Measurements from ENCODE around the gene TAS1R2.
"Not testable (repeated sequence)": the region's sequence is repeated elsewhere in the genome, so short reads cannot be mapped to it uniquely, and the experiment has no call there.

The TAS1R2 gene

GRCh38 chr1:18840145-18840544 lies 19.3 kb downstream of the TAS1R2 start:
- H3K4me3 ChIP-seq (ENCODE audit: low read depth, low read length): no peak overlapping the region
- TF ChIP-seq, protein P1, sequence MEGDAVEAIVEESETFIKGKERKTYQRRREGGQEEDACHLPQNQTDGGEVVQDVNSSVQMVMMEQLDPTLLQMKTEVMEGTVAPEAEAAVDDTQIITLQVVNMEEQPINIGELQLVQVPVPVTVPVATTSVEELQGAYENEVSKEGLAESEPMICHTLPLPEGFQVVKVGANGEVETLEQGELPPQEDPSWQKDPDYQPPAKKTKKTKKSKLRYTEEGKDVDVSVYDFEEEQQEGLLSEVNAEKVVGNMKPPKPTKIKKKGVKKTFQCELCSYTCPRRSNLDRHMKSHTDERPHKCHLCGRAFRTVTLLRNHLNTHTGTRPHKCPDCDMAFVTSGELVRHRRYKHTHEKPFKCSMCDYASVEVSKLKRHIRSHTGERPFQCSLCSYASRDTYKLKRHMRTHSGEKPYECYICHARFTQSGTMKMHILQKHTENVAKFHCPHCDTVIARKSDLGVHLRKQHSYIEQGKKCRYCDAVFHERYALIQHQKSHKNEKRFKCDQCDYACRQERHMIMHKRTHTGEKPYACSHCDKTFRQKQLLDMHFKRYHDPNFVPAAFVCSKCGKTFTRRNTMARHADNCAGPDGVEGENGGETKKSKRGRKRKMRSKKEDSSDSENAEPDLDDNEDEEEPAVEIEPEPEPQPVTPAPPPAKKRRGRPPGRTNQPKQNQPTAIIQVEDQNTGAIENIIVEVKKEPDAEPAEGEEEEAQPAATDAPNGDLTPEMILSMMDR (conservative IDR thresholded peaks at IDR 0.05; ENCODE audit: low read depth, low read length): no peak
- no peak for DNase-seq (ENCODE audit: low read depth)

- peak; percentile 4 for DNase-seq (ENCODE audit: low read depth)
- no peak overlapping the region for H3K4me3 ChIP-seq (ENCODE audit: low read depth, low read length)
- TF ChIP-seq, protein P1 (conservative IDR thresholded peaks at IDR 0.05; ENCODE audit: low read depth, low read length): no peak
These were observed 22.8 kb downstream of the TAS1R2 start for GRCh38 chr1:18836654-18837053.

DNA sequence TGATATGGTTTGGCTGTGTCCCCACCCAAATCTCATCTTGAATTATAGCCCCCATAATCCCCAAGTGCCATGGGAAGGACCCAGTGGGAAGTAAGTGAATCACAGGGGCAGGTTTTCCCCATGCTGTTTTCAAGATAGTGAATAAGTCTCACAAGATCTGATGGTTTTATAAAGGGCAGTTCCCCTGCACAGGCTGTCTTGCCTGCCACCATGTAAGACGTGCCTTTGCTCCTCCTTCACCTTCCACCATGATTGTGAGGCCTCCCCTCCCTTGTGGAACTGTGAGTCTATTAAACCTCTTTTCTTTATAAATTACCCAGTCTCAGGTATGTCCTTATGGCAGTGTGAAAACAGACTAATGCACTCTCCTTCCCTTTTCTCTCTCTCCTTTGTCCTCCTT lies 27.1 kb downstream of the TAS1R2 start:
- DNase-seq (ENCODE audit: low read depth); H3K4me3 ChIP-seq (ENCODE audit: low read depth, low read length): not testable (repeated sequence)

DNA sequence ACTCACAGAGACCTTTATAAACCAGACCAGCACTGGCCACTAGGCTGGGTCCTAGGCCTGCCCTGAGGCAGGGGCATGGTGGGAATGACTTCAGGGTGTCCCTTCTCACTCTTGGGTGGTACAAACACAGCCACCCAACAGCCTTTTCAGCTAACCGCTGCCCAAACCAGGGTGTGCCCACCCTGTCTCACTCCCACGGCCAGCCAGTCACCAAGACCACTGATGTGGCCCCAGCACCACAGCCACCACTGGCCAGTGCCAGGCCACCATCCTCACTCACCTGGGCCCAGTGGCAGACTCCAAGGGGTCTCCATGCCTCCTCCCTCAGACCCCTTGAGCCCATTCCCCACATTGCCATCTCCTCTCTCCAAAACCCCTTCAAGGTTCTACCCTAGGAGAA lies 27.8 kb downstream of the TAS1R2 start:
- no peak for DNase-seq (ENCODE audit: low read depth)
- H3K4me3 ChIP-seq (ENCODE audit: low read depth, low read length): no peak overlapping the region
- TF ChIP-seq, protein P1 (conservative IDR thresholded peaks at IDR 0.05; ENCODE audit: low read depth, low read length): no peak

- DNase-seq (ENCODE audit: low read depth): no peak
- H3K4me3 ChIP-seq (ENCODE audit: low read depth, low read length): no peak overlapping the region
- TF ChIP-seq, protein P1 (conservative IDR thresholded peaks at IDR 0.05; ENCODE audit: low read depth, low read length): no peak
These were observed 28.9 kb downstream of the TAS1R2 start for GRCh38 chr1:18830596-18830995.

- H3K4me3 ChIP-seq (ENCODE audit: low read depth, low read length): no peak overlapping the region
- TF ChIP-seq, protein P1 (conservative IDR thresholded peaks at IDR 0.05; ENCODE audit: low read depth, low read length): no peak
- no peak for DNase-seq (ENCODE audit: low read depth)
These were observed 29.8 kb downstream of the TAS1R2 start for GRCh38 chr1:18829671-18830070.

DNA sequence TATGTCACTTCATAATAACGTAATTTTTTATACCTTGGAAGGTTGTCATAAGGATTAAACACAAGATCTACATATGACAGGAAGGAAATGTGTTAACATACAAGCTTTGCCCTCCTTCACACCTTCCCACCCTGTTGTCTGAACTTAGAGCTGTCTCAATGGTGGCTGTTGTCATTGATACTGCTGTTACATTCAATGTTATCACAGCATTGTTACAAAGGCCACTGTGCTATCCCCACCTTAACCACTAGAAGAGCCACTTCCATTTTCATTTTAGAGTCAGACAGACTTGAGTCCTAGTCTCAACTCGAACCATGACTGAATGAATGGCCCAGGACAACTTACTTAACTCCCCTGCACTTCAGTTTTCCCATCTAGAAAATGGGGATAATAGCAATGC lies 31.2 kb downstream of the TAS1R2 start:
- DNase-seq (ENCODE audit: low read depth): no peak
- H3K4me3 ChIP-seq (ENCODE audit: low read depth, low read length): no peak overlapping the region
- TF ChIP-seq, protein P1 (conservative IDR thresholded peaks at IDR 0.05; ENCODE audit: low read depth, low read length): no peak

GRCh38 chr1:18823438-18823837 lies 36.0 kb downstream of the TAS1R2 start:
- no peak overlapping the region for H3K4me3 ChIP-seq (ENCODE audit: low read depth, low read length)
- TF ChIP-seq, protein P1 (conservative IDR thresholded peaks at IDR 0.05; ENCODE audit: low read depth, low read length): no peak
- no peak for DNase-seq (ENCODE audit: low read depth)

Measured in choroid plexus epithelial cell (primary cell).